ENCODE measurements around the gene NPAS3.

The NPAS3 gene

GRCh38 chr14:33356181-33356580 lies 417.5 kb downstream of the NPAS3 start:
- no peak for TF ChIP-seq CTCF (IDR thresholded peaks at IDR 0.05; ENCODE audit: poor library complexity, severe bottlenecking)
- Histone ChIP-seq H3K4me1 (ENCODE audit: insufficient read depth, poor library complexity, severe bottlenecking) (no peaks in the 10 kb centered on the region), H3K27ac (ENCODE audit: poor library complexity, severe bottlenecking) (no peak overlapping the region), H3K4me3 (ENCODE audit: severe bottlenecking) (no peak overlapping the region), H3K27me3 (ENCODE audit: insufficient read depth, poor library complexity, severe bottlenecking) (peaks cover 6% of the 10 kb centered on the region), H3K36me3 (ENCODE audit: low read depth) (no peaks in the 10 kb centered on the region), H3K9me3 (ENCODE audit: severe bottlenecking) (no peaks in the 10 kb centered on the region)
- ATAC-seq (ENCODE audit: low read depth), result no peak
- no peak for DNase-seq (ENCODE audit: low spot score)

GRCh38 chr14:33357225-33358010 lies 418.7 kb downstream of the NPAS3 start:
- H3K9me3 ChIP-seq (ENCODE audit: severe bottlenecking), result no peaks in the 10 kb centered on the region
- no peaks in the 10 kb centered on the region for H3K4me1 ChIP-seq (ENCODE audit: insufficient read depth, poor library complexity, severe bottlenecking)
- H3K27me3 ChIP-seq (ENCODE audit: insufficient read depth, poor library complexity, severe bottlenecking), result peaks cover under 1% of the 10 kb centered on the region
- no peak overlapping the region for H3K27ac ChIP-seq (ENCODE audit: poor library complexity, severe bottlenecking)
- no peak overlapping the region for H3K4me3 ChIP-seq (ENCODE audit: severe bottlenecking)
- no peak for ATAC-seq (ENCODE audit: low read depth)
- no peak for DNase-seq (ENCODE audit: low spot score)
- no peak for TF ChIP-seq CTCF (IDR thresholded peaks at IDR 0.05; ENCODE audit: poor library complexity, severe bottlenecking)
- no peaks in the 10 kb centered on the region for H3K36me3 ChIP-seq (ENCODE audit: low read depth)

GRCh38 chr14:33359288-33359881 lies 420.7 kb downstream of the NPAS3 start:
- no peak overlapping the region for H3K4me3 ChIP-seq (ENCODE audit: severe bottlenecking)
- DNase-seq (ENCODE audit: low spot score) (no peak), ATAC-seq (ENCODE audit: low read depth) (no peak)
- no peaks in the 10 kb centered on the region for H3K4me1 ChIP-seq (ENCODE audit: insufficient read depth, poor library complexity, severe bottlenecking)
- H3K27me3 ChIP-seq (ENCODE audit: insufficient read depth, poor library complexity, severe bottlenecking), result no peaks in the 10 kb centered on the region
- no peak overlapping the region for H3K27ac ChIP-seq (ENCODE audit: poor library complexity, severe bottlenecking)
- TF ChIP-seq CTCF (IDR thresholded peaks at IDR 0.05; ENCODE audit: poor library complexity, severe bottlenecking), result no peak
- no peaks in the 10 kb centered on the region for H3K9me3 ChIP-seq (ENCODE audit: severe bottlenecking)
- no peaks in the 10 kb centered on the region for H3K36me3 ChIP-seq (ENCODE audit: low read depth)

GRCh38 chr14:33362934-33363333 lies 424.3 kb downstream of the NPAS3 start:
- Histone ChIP-seq H3K4me1 (ENCODE audit: insufficient read depth, poor library complexity, severe bottlenecking) (no peaks in the 10 kb centered on the region), H3K27ac (ENCODE audit: poor library complexity, severe bottlenecking) (no peak overlapping the region), H3K27me3 (ENCODE audit: insufficient read depth, poor library complexity, severe bottlenecking) (peaks cover 7% of the 10 kb centered on the region), H3K4me3 (ENCODE audit: severe bottlenecking) (no peak overlapping the region), H3K36me3 (ENCODE audit: low read depth) (no peaks in the 10 kb centered on the region), H3K9me3 (ENCODE audit: severe bottlenecking) (no peaks in the 10 kb centered on the region)
- TF ChIP-seq CTCF (IDR thresholded peaks at IDR 0.05; ENCODE audit: poor library complexity, severe bottlenecking), result no peak
- no peak for DNase-seq (ENCODE audit: low spot score)
- no peak for ATAC-seq (ENCODE audit: low read depth)

GRCh38 chr14:33363682-33364081 lies 425.0 kb downstream of the NPAS3 start:
- Histone ChIP-seq H3K27ac (ENCODE audit: poor library complexity, severe bottlenecking) (no peak overlapping the region), H3K36me3 (ENCODE audit: low read depth) (no peaks in the 10 kb centered on the region), H3K4me3 (ENCODE audit: severe bottlenecking) (no peak overlapping the region), H3K27me3 (ENCODE audit: insufficient read depth, poor library complexity, severe bottlenecking) (peaks cover 7% of the 10 kb centered on the region), H3K9me3 (ENCODE audit: severe bottlenecking) (no peaks in the 10 kb centered on the region), H3K4me1 (ENCODE audit: insufficient read depth, poor library complexity, severe bottlenecking) (no peaks in the 10 kb centered on the region)
- DNase-seq (ENCODE audit: low spot score), result no peak
- no peak for TF ChIP-seq CTCF (IDR thresholded peaks at IDR 0.05; ENCODE audit: poor library complexity, severe bottlenecking)
- no peak for ATAC-seq (ENCODE audit: low read depth)
